Osteoblast (primary cell): Measurements from ENCODE around the gene NOL12. TPM values are rescaled to one million over a fixed set of nuclear protein-coding genes. Genes with fewer than 3 reads are reported as not detected.

ENCODE experiments used
- DNase-seq: peaks from one replicate; pipeline ENCODE4 v3.0.0; 2011; ENCODE audit warnings: low spot score, mixed read lengths; ENCODE audit not compliant: insufficient read length; ENCODE audit errors: missing footprints
- H2AFZ ChIP-seq: 2 replicates; pipeline ENCODE4 v1.6.0; 2011; ENCODE audit warnings: mild to moderate bottlenecking, low read length
- H3K27ac ChIP-seq: 2 replicates; pipeline ENCODE4 v1.5.1; 2011; ENCODE audit warnings: mild to moderate bottlenecking, low read depth, low read length, moderate library complexity
- H3K27me3 ChIP-seq: 2 replicates; pipeline ENCODE4 v1.6.0; 2012; ENCODE audit warnings: mild to moderate bottlenecking, control low read depth, inconsistent platforms, low read length, moderate library complexity; ENCODE audit not compliant: insufficient read depth
- H3K36me3 ChIP-seq: 2 replicates; pipeline ENCODE4 v1.5.1; 2011; ENCODE audit warnings: mild to moderate bottlenecking, low read length, control low read depth, moderate library complexity; ENCODE audit not compliant: insufficient read depth
- H3K4me1 ChIP-seq: 2 replicates; pipeline ENCODE4 v1.5.1; 2011; ENCODE audit warnings: mild to moderate bottlenecking, low read length, control low read depth, moderate library complexity; ENCODE audit not compliant: insufficient read depth
- H3K4me2 ChIP-seq: 2 replicates; pipeline ENCODE4 v1.6.0; 2011; ENCODE audit warnings: mild to moderate bottlenecking, low read length; ENCODE audit not compliant: insufficient read depth
- H3K4me3 ChIP-seq: fragments of 200-600 bp; sonication (generic); 3 replicates; pipeline ENCODE4 v1.5.1; 2012; ENCODE audit warnings: mild to moderate bottlenecking, low read length, inconsistent platforms; ENCODE audit not compliant: insufficient read depth
- H3K79me2 ChIP-seq: 2 replicates; pipeline ENCODE4 v1.6.0; 2012; ENCODE audit warnings: mild to moderate bottlenecking, low read length, control low read depth, inconsistent platforms; ENCODE audit not compliant: insufficient read depth
- H3K9me3 ChIP-seq: 2 replicates; pipeline ENCODE4 v1.5.1; 2011; ENCODE audit warnings: low read depth, low read length, control low read depth
- H4K20me1 ChIP-seq: 2 replicates; pipeline ENCODE4 v1.6.0; 2012; ENCODE audit warnings: mild to moderate bottlenecking, low read length, control low read depth; ENCODE audit not compliant: insufficient read depth
- total RNA-seq: library from RNA; depleted of rRNA; stranded (reverse); fragments of >200 nt; gene quantifications from 2 replicates; pipeline ENCODE4 v1.2.3, GENCODE V29; 2012
- TF ChIP-seq, protein P1 (sequence below): IDR thresholded peaks from 2 replicates; pipeline ENCODE4 v1.5.1; 2011; ENCODE audit warnings: mild to moderate bottlenecking, low read depth, low read length, moderate library complexity; ENCODE audit errors: extremely low read depth

The NOL12 gene
- total RNA-seq, 1 donor = 9.0 TPM

DNA sequence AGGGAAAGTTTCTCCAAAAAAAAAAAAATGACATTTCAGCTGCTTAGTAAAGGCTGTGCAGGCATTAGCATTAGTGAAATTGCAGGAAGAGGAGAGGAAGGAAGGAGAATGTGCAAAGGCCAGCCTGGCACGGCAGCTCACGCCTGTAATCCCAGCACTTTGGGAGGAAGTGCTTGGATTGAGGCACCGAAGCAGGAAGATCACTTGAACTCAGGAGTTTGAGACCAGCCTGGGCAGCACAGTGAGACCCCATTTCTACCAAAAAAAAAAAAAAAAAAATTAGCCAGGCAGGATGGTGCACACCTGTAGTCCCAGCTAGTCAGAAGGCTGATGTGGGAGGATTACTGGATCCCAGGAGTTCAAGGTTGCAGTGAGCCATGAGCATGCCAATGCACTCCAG is 18.5 kb downstream of the NOL12 start:
- Histone ChIP-seq H3K79me2 (no peaks in the 10 kb centered on the region), H4K20me1 (no peaks in the 10 kb centered on the region), H3K36me3 (no peaks in the 10 kb centered on the region), H3K27me3 (no peaks in the 10 kb centered on the region), H3K4me2 (no peak overlapping the region), H2AFZ (no peak overlapping the region), H3K4me3 (no peak overlapping the region), H3K9me3 (no peaks in the 10 kb centered on the region), H3K27ac (no peak overlapping the region), H3K4me1 (no peaks in the 10 kb centered on the region)
- no peak for DNase-seq
- TF ChIP-seq, protein P1, sequence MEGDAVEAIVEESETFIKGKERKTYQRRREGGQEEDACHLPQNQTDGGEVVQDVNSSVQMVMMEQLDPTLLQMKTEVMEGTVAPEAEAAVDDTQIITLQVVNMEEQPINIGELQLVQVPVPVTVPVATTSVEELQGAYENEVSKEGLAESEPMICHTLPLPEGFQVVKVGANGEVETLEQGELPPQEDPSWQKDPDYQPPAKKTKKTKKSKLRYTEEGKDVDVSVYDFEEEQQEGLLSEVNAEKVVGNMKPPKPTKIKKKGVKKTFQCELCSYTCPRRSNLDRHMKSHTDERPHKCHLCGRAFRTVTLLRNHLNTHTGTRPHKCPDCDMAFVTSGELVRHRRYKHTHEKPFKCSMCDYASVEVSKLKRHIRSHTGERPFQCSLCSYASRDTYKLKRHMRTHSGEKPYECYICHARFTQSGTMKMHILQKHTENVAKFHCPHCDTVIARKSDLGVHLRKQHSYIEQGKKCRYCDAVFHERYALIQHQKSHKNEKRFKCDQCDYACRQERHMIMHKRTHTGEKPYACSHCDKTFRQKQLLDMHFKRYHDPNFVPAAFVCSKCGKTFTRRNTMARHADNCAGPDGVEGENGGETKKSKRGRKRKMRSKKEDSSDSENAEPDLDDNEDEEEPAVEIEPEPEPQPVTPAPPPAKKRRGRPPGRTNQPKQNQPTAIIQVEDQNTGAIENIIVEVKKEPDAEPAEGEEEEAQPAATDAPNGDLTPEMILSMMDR = no peak

DNA sequence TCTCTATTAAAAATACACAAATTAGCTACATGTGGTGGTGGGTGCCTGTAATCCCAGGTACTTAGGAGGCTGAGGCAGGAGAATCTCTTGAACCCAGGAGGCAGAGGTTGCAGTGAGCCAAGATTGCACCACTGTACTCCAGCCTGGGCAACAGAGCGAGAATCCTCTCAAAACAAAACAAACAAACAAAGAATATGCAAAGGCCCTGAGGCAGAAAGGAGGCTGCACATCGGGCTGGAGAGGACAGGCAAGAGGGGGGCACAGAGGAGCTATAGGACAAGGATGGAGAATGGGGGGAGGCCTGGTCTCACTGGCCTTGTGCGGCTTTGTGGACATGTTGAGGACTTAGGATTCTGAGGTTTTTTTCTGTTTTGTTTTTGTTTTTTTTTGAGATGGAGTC is 19.1 kb downstream of the NOL12 start:
- Histone ChIP-seq H3K9me3 (no peaks in the 10 kb centered on the region), H2AFZ (no peak overlapping the region), H4K20me1 (no peaks in the 10 kb centered on the region), H3K4me3 (no peak overlapping the region), H3K4me1 (no peaks in the 10 kb centered on the region), H3K27ac (no peak overlapping the region), H3K27me3 (no peaks in the 10 kb centered on the region), H3K36me3 (no peaks in the 10 kb centered on the region), H3K79me2 (no peaks in the 10 kb centered on the region), H3K4me2 (no peak overlapping the region)
- no peak for DNase-seq
- TF ChIP-seq, protein P1 = no peak

DNA sequence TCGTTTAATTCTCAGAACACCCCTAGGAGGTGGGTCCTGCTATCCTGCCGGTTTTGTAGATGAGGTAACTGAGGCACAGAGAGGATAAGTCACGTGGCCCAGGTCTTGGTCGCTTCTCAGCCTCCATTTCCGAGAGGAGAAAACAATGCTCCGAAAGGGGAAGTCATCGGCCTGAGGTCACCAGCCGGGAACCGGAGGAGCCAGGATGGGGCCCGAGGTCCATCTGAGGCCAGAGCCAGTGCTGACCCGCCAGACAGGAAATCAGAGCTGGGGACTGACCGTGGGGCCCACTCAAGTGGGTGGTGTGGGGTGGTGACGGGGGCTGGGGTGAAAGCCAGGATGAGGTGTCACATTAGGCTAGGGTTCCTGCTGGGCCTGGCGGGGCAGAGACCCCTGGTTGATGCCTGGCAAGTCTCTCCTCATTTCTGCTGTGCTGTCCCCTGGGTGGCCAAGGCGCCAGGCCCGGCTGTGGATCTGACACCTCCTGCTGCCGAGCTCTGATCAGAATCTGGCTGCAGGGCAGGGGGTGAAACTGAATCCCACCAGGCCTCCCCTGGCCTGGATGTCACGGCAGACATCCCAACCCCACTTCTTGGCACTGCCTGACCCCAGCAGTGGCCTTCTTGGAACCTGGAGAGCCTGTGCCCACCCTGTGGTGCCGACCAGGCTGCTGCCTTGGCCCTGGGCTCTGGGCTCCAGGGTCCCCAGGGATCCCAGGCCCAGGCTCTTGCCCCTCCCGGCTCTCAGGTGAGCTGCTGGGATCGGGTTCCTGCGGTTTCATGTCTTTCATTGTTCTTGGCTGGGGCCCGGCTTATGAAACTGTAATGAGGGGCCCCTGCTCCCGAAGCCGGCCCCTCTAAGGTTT is 22.7 kb downstream of the NOL12 start:
- Histone ChIP-seq H2AFZ (no peak overlapping the region), H4K20me1 (no peaks in the 10 kb centered on the region), H3K9me3 (no peaks in the 10 kb centered on the region), H3K79me2 (no peaks in the 10 kb centered on the region), H3K4me2 (no peak overlapping the region), H3K27ac (no peak overlapping the region), H3K27me3 (no peaks in the 10 kb centered on the region), H3K4me3 (no peak overlapping the region), H3K4me1 (no peaks in the 10 kb centered on the region), H3K36me3 (no peaks in the 10 kb centered on the region)
- DNase-seq = peak; percentile 45
- TF ChIP-seq, protein P1 = no peak

DNA sequence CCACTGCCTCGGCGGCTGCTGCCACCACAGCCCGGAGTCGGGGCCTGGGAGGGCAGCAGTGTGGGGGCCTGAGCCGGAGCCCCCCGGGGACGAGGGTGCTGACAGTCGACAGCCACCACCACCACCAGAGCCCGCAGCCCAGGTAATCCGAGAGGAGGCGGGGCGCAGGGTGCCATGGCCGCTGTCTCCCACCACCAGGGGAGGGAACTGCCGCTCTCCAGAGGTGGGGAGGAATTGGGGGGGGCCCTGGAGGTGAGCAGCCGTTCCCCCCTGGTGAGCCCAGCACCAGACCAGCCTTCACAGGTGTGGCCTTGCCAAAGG is 23.3 kb downstream of the NOL12 start:
- no peaks in the 10 kb centered on the region for H3K79me2 ChIP-seq
- no peak overlapping the region for H3K4me3 ChIP-seq
- H4K20me1 ChIP-seq = no peaks in the 10 kb centered on the region
- H3K4me2 ChIP-seq = no peak overlapping the region
- H3K9me3 ChIP-seq = no peaks in the 10 kb centered on the region
- no peak overlapping the region for H3K27ac ChIP-seq
- no peaks in the 10 kb centered on the region for H3K4me1 ChIP-seq
- no peak overlapping the region for H2AFZ ChIP-seq
- TF ChIP-seq, protein P1 = no peak
- H3K27me3 ChIP-seq = no peaks in the 10 kb centered on the region
- H3K36me3 ChIP-seq = no peaks in the 10 kb centered on the region
- DNase-seq = no peak
